Calu3 (cell line): Measurements from ENCODE around the gene ZIM2. TPM values are rescaled to one million over a fixed set of nuclear protein-coding genes. Genes with fewer than 3 reads are reported as not detected.

Source experiments
- Bru-seq: library from RNA; stranded (reverse); fragments of 400-500 nt; gene quantifications from one replicate; lab custom pipeline; 2021; lab: Mats Ljungman, UMichigan
- BruChase-seq, 2 experiments: library from RNA; stranded (reverse); fragments of 400-500 nt; gene quantifications; one replicate each; lab custom pipeline; 2021; lab: Mats Ljungman, UMichigan
- BruUV-seq: library from RNA; stranded (reverse); fragments of 400-500 nt; replicated peaks from 2 replicates; lab custom pipeline; 2021; lab: Mats Ljungman, UMichigan
- CTCF ChIA-PET: fragments of 300-600 bp; sonication (Branson Sonifier 250); formaldehyde crosslinking; loops from one replicate; lab custom pipeline; 2022; ENCODE audit warnings: antibody characterized with exemption; lab: Charles Lee
- DNase-seq: peaks from one replicate; pipeline ENCODE4 v3.0.0; 2022
- H3K27ac Mint-ChIP-seq: one replicate; pipeline ENCODE4 v1.8.0; 2022; ENCODE audit warnings: mixed read lengths; ENCODE audit not compliant: unreplicated experiment
- H3K27me3 Mint-ChIP-seq: one replicate; pipeline ENCODE4 v1.8.0; 2022; ENCODE audit warnings: mixed read lengths; ENCODE audit not compliant: unreplicated experiment
- H3K36me3 Mint-ChIP-seq: one replicate; pipeline ENCODE4 v1.8.0; 2022; ENCODE audit warnings: mild to moderate bottlenecking, moderate library complexity, mixed read lengths; ENCODE audit not compliant: insufficient read depth, unreplicated experiment
- H3K4me1 Mint-ChIP-seq: one replicate; pipeline ENCODE4 v1.8.0; 2022; ENCODE audit warnings: mild to moderate bottlenecking, low read depth, mixed read lengths; ENCODE audit not compliant: unreplicated experiment
- H3K4me3 Mint-ChIP-seq: one replicate; pipeline ENCODE4 v1.8.0; 2022; ENCODE audit warnings: mild to moderate bottlenecking, low read depth, moderate library complexity, mixed read lengths; ENCODE audit not compliant: unreplicated experiment
- H3K9me3 Mint-ChIP-seq: one replicate; pipeline ENCODE4 v1.8.0; 2022; ENCODE audit warnings: low read depth, mixed read lengths; ENCODE audit not compliant: unreplicated experiment
- CTCF ChIP-seq: fragments of 200-600 bp; IDR thresholded peaks from one replicate; pipeline ENCODE4 v1.8.0; 2022; ENCODE audit warnings: antibody characterized with exemption; ENCODE audit not compliant: unreplicated experiment
- intact Hi-C: fragments of 100-400 bp; cut with micrococcal nuclease; formaldehyde crosslinking; loops from one replicate; pipeline ENCODE4 v1.10.0; 2022; ENCODE audit not compliant: unreplicated experiment
- long read RNA-seq: library from polyadenylated mRNA; stranded (forward); transcript quantifications from one replicate; pipeline ENCODE4 v2.0.0, GENCODE V29; 2022
- total RNA-seq: library from RNA; stranded (reverse); gene quantifications from 2 replicates; pipeline ENCODE4 v1.2.3, GENCODE V29; 2022

Gene ZIM2
- not detected in 2 replicates for total RNA-seq
- not detected for Bru-seq, nascent RNA
- BruChase-seq, experiment 1, labeled RNA remaining after a 6-hour chase = not detected
- BruChase-seq, experiment 2, labeled RNA remaining after a 2-hour chase = not detected
- long read RNA-seq = 0 reads

- H3K27me3 Mint-ChIP-seq = no peaks in the 10 kb centered on the region
- no TSS peak for BruUV-seq
- intact Hi-C loops = no loop called here
- CTCF ChIA-PET = no interaction called here
- no peak for TF ChIP-seq CTCF
- H3K4me3 Mint-ChIP-seq = no peak within 1 kb of the TSS
- no peaks in the 10 kb centered on the region for H3K4me1 Mint-ChIP-seq
- peaks cover 17% of the 10 kb centered on the region for H3K9me3 Mint-ChIP-seq
- no peak within 1 kb of the TSS for H3K27ac Mint-ChIP-seq
- H3K36me3 Mint-ChIP-seq = no peaks in the 10 kb centered on the region
- no peak for DNase-seq
These were observed at the start of gene ZIM2, which contains the start of gene PEG3 for GRCh38 chr19:56840451-56841192. Gene ZIM2 (minus strand): TSS chr19:56840726. CDS start chr19:56824277, 16,449 bp downstream. Gene PEG3 (minus strand): TSS chr19:56840726. CDS start chr19:56824655, 16,071 bp downstream.

GRCh38 chr19:56885173-56885985 is 44.9 kb upstream of the ZIM2 start:
- no peaks in the 10 kb centered on the region for H3K4me1 Mint-ChIP-seq
- BruUV-seq = no TSS peak
- intact Hi-C loops = no loop called here
- H3K27me3 Mint-ChIP-seq = no peaks in the 10 kb centered on the region
- TF ChIP-seq CTCF = no peak
- CTCF ChIA-PET = no interaction called here
- H3K9me3 Mint-ChIP-seq = peaks cover 30% of the 10 kb centered on the region
- H3K4me3 Mint-ChIP-seq = no peak overlapping the region
- H3K36me3 Mint-ChIP-seq = no peaks in the 10 kb centered on the region
- no peak for DNase-seq
- H3K27ac Mint-ChIP-seq = no peak overlapping the region

- intact Hi-C loops = no loop called here
- Mint-ChIP-seq H3K36me3 (no peaks in the 10 kb centered on the region), H3K9me3 (peaks cover 31% of the 10 kb centered on the region), H3K27ac (no peak overlapping the region), H3K4me3 (no peak overlapping the region), H3K27me3 (no peaks in the 10 kb centered on the region), H3K4me1 (no peaks in the 10 kb centered on the region)
- CTCF ChIA-PET = no interaction called here
- BruUV-seq = no TSS peak
- no peak for TF ChIP-seq CTCF
- no peak for DNase-seq
These were observed 43.9 kb upstream of the ZIM2 start for GRCh38 chr19:56884441-56884840.

GRCh38 chr19:56880592-56881190 is 40.2 kb upstream of the ZIM2 start:
- DNase-seq = no peak
- no peaks in the 10 kb centered on the region for H3K4me1 Mint-ChIP-seq
- no peak overlapping the region for H3K4me3 Mint-ChIP-seq
- intact Hi-C loops = no loop called here
- no peak overlapping the region for H3K27ac Mint-ChIP-seq
- TF ChIP-seq CTCF = no peak
- H3K27me3 Mint-ChIP-seq = no peaks in the 10 kb centered on the region
- H3K9me3 Mint-ChIP-seq = peaks cover 27% of the 10 kb centered on the region
- no peaks in the 10 kb centered on the region for H3K36me3 Mint-ChIP-seq
- CTCF ChIA-PET = no interaction called here
- BruUV-seq = no TSS peak
